DND-41 (cell line): ENCODE measurements around the gene TRPV6.

Source experiments
- ATAC-seq: fragments of 200-7000 bp; cut with Tn5 transposase; 3 replicates; pipeline ENCODE4 v1.9.1; 2021; ENCODE audit warnings: low read depth; ENCODE audit not compliant: insufficient read depth
- DNase-seq: peaks from one replicate; pipeline ENCODE4 v3.0.0-alpha.2; 2020
- H2AFZ ChIP-seq: 2 replicates; pipeline ENCODE4 v1.6.0; 2012; ENCODE audit warnings: low read depth, low read length
- H3K27ac ChIP-seq: 2 replicates; pipeline ENCODE4 v1.5.1; 2012; ENCODE audit warnings: low read length, inconsistent platforms
- H3K27me3 ChIP-seq: fragments of 200-600 bp; sonication (generic); 2 replicates; pipeline ENCODE4 v1.6.0; 2012; ENCODE audit warnings: low read length, mild to moderate bottlenecking, inconsistent platforms; ENCODE audit not compliant: insufficient read depth, poor library complexity
- H3K36me3 ChIP-seq: 2 replicates; pipeline ENCODE4 v1.5.1; 2012; ENCODE audit warnings: low read length, inconsistent platforms; ENCODE audit not compliant: insufficient read depth
- H3K4me1 ChIP-seq: 2 replicates; pipeline ENCODE4 v1.5.1; 2012; ENCODE audit warnings: mild to moderate bottlenecking, low read length; ENCODE audit not compliant: insufficient read depth
- H3K4me2 ChIP-seq: 2 replicates; pipeline ENCODE4 v1.6.0; 2012; ENCODE audit warnings: mild to moderate bottlenecking, moderate library complexity, low read length, inconsistent platforms; ENCODE audit not compliant: insufficient read depth
- H3K4me3 ChIP-seq, 2 experiments: fragments of 200-600 bp in 1 of 2; shearing (Covaris generic) in 1 of 2; 2 replicates each; pipeline ENCODE4 v1.5.1; 2012 to 2016; ENCODE audit warnings: inconsistent platforms in 2 of 2, low read length in 2 of 2, mild to moderate bottlenecking in 2 of 2, low read depth in 1 of 2, moderate library complexity in 1 of 2
- H3K79me2 ChIP-seq: 2 replicates; pipeline ENCODE4 v1.6.0; 2012; ENCODE audit warnings: low read length, inconsistent platforms; ENCODE audit not compliant: insufficient read depth
- H3K9ac ChIP-seq: 2 replicates; pipeline ENCODE4 v1.6.0; 2012; ENCODE audit warnings: low read depth, mild to moderate bottlenecking, inconsistent platforms, low read length, moderate library complexity
- H3K9me3 ChIP-seq: 2 replicates; pipeline ENCODE4 v1.5.1; 2012; ENCODE audit warnings: low read length, moderate library complexity, mild to moderate bottlenecking, inconsistent platforms; ENCODE audit not compliant: insufficient read depth, severe bottlenecking
- H4K20me1 ChIP-seq: 2 replicates; pipeline ENCODE4 v1.6.0; 2012; ENCODE audit warnings: low read length; ENCODE audit not compliant: insufficient read depth
- CTCF ChIP-seq: IDR thresholded peaks from 2 replicates; pipeline ENCODE4 v1.5.1; 2012; ENCODE audit warnings: borderline replicate concordance, low read length, moderate library complexity, mild to moderate bottlenecking; ENCODE audit not compliant: poor library complexity, severe bottlenecking; ENCODE audit errors: extremely low read depth
- EZH2 ChIP-seq: IDR thresholded peaks from 3 replicates; pipeline ENCODE4 v1.6.1; 2012; ENCODE audit warnings: borderline replicate concordance, low read depth, mild to moderate bottlenecking, moderate library complexity, low read length, inconsistent platforms; ENCODE audit not compliant: severe bottlenecking

Gene TRPV6

DNA sequence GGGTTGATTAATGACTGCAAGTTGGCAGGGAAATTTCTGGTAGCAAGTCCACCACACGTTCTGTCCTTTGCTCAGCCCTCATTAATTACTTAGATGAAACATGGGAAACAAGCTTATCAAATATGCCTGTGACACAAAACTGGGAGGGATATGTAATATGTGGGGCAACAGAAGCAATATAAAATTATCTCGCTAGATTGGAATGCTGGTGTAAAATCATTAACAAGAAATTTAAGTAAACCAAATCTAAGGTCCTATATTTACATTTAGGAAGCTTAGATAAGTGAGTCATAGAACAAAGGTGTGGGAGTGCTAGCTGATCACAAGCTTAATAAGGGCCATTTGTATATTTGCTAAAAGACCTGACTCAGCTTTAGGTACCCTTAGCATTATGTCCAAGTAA lies 24.5 kb upstream of the TRPV6 start:
- Histone ChIP-seq H3K27ac (no peak overlapping the region), H3K36me3 (no peaks in the 10 kb centered on the region), H4K20me1 (no peaks in the 10 kb centered on the region), H3K27me3 (peaks cover 2% of the 10 kb centered on the region), H3K4me2 (no peak overlapping the region), H3K9me3 (peaks cover 14% of the 10 kb centered on the region), H3K4me1 (no peaks in the 10 kb centered on the region), H3K79me2 (no peaks in the 10 kb centered on the region), H3K4me3 (no peak overlapping the region), H2AFZ (no peak overlapping the region), H3K9ac (no peak overlapping the region)
- DNase-seq (no peak), ATAC-seq (no peak)
- TF ChIP-seq EZH2 (no peak), CTCF (no peak)

DNA sequence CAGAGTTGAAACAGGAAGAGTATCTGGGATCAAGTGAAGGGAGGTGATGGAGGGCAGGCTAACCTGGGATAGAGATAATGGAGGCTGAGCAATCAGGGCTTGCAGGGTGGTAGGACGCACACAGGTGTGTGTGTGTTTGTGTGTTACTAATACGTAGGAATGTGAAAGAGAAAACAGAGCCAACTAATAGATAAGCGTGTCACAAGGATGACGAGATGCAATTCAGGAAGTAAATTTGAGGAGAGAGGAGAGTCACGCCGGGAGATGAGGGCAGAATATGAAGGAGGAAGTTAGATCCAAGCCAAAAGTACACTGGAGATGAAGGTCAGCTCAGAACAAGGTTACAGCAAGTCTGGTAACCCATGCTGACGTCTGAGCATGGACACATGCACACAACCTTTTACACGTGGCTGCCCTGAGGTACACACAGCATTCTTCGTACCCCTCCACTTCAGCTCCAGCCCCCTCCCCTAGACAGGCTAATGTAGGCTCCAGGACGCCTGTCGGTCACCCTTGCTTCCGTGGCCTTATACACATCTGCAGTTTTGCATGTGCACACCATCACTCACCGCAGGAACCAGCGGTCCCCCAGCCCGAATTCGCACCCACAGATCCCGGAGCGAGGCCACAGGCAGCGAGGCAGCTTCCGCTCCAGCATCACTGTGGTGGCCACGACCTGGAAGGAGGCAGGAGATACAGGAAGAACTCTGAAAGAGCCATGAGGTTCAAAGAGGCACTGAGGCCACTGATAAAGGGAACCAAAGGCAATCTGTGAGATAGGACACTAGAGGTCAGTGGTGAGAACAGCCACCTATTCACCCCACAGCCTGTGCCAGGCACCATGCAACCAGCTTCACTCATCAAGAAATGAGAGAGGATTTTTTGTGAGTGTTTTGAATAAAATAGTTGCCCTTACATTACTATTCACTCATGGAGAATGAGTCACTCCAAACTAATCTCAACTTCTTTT lies 23.7 kb upstream of the TRPV6 start:
- Histone ChIP-seq H3K4me2 (no peak overlapping the region), H2AFZ (no peak overlapping the region), H3K4me1 (no peaks in the 10 kb centered on the region), H3K9me3 (peaks cover 20% of the 10 kb centered on the region), H3K27ac (no peak overlapping the region), H3K36me3 (no peaks in the 10 kb centered on the region), H3K9ac (no peak overlapping the region), H3K27me3 (peaks cover 2% of the 10 kb centered on the region), H3K4me3 (no peak overlapping the region), H4K20me1 (no peaks in the 10 kb centered on the region), H3K79me2 (no peaks in the 10 kb centered on the region)
- TF ChIP-seq CTCF (peak; percentile 38), EZH2 (no peak)
- DNase-seq: no peak
- peak; percentile 79 for ATAC-seq

DNA sequence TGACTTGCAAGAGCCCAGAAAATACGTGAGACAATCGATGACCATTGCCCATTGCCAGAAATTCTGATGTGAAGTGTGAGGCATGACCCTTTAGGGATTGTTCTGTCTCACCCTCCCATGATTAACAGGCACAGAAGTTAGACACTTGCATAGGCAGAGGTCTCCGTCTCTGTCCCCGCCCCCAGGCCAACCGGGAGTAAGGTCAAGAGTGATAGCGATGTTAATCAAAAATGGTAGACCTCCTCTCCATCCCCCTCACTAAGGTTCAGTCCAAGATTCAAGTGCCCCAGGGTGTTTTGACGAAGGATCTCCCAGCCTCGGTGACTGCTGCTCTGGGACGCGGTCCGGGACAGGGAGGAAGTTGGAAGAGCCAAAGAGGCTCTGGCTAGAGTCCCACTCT lies 22.7 kb upstream of the TRPV6 start:
- no peak for DNase-seq
- Histone ChIP-seq H3K4me1 (no peaks in the 10 kb centered on the region), H3K4me3 (no peak overlapping the region), H3K9me3 (peaks cover 24% of the 10 kb centered on the region), H3K9ac (no peak overlapping the region), H3K27ac (no peak overlapping the region), H3K79me2 (no peaks in the 10 kb centered on the region), H3K36me3 (no peaks in the 10 kb centered on the region), H3K4me2 (no peak overlapping the region), H2AFZ (no peak overlapping the region), H3K27me3 (peaks cover 2% of the 10 kb centered on the region), H4K20me1 (no peaks in the 10 kb centered on the region)
- ATAC-seq: no peak
- no peak for TF ChIP-seq CTCF
- no peak for TF ChIP-seq EZH2
